GM23338 (cell line): ENCODE measurements around the gene ITPR2. TPM values are rescaled to one million over a fixed set of nuclear protein-coding genes. Genes with fewer than 3 reads are reported as not detected.
A peak's percentile ranks its signal among the peaks of the same experiment; 100 is the strongest.

Source experiments
- ATAC-seq: fragments of 200-7000 bp; cut with Tn5 transposase; 3 replicates; pipeline ENCODE4 v1.9.1; 2020
- DNase-seq: peaks from one replicate; pipeline ENCODE4 v3.0.0-alpha.2; 2015; ENCODE audit warnings: low spot score
- H2AFZ ChIP-seq: fragments of 200-600 bp; sonication (generic); 2 replicates; pipeline ENCODE4 v1.8.0; 2016; ENCODE audit warnings: antibody characterized with exemption, mild to moderate bottlenecking, moderate library complexity
- H3F3A ChIP-seq: fragments of 200-600 bp; sonication (generic); replicated peaks from 2 replicates; pipeline ENCODE4 v1.8.0; 2017; ENCODE audit warnings: antibody characterized with exemption, mixed run types, low read depth
- H3K27ac ChIP-seq: fragments of 200-600 bp; sonication (generic); 2 replicates; pipeline ENCODE4 v1.6.1; 2016; ENCODE audit warnings: low read depth
- H3K27me3 ChIP-seq: fragments of 200-600 bp; sonication (generic); 2 replicates; pipeline ENCODE4 v1.8.0; 2016; ENCODE audit warnings: mild to moderate bottlenecking, mixed run types, moderate library complexity; ENCODE audit not compliant: insufficient read depth
- H3K36me3 ChIP-seq: fragments of 200-600 bp; sonication (generic); 2 replicates; pipeline ENCODE4 v1.8.0; 2016; ENCODE audit warnings: mild to moderate bottlenecking; ENCODE audit not compliant: insufficient read depth
- H3K4me1 ChIP-seq: fragments of 200-600 bp; sonication (generic); 2 replicates; pipeline ENCODE4 v1.8.0; 2016; ENCODE audit warnings: mild to moderate bottlenecking, moderate library complexity; ENCODE audit not compliant: insufficient read depth
- H3K4me2 ChIP-seq: fragments of 200-600 bp; sonication (generic); 2 replicates; pipeline ENCODE4 v1.7.1; 2017; ENCODE audit warnings: mixed run types
- H3K4me3 ChIP-seq: fragments of 200-600 bp; sonication (generic); 2 replicates; pipeline ENCODE4 v1.6.1; 2016; ENCODE audit warnings: mixed run types
- H3K79me2 ChIP-seq: fragments of 200-600 bp; sonication (generic); replicated peaks from 2 replicates; pipeline ENCODE4 v1.8.0; 2017; ENCODE audit warnings: mild to moderate bottlenecking; ENCODE audit not compliant: insufficient read depth
- H3K9me2 ChIP-seq: fragments of 200-600 bp; sonication (generic); 2 replicates; pipeline ENCODE4 v1.8.0; 2017; ENCODE audit not compliant: insufficient read depth
- H4K20me1 ChIP-seq: fragments of 200-600 bp; sonication (generic); replicated peaks from 2 replicates; pipeline ENCODE4 v1.8.0; 2017; ENCODE audit warnings: mild to moderate bottlenecking; ENCODE audit not compliant: insufficient read depth
- H3K27ac Mint-ChIP-seq: 2 replicates; pipeline ENCODE4 v1.8.0; 2020; ENCODE audit warnings: inconsistent platforms, mild to moderate bottlenecking, moderate library complexity, mixed read lengths
- H3K27me3 Mint-ChIP-seq: 3 replicates; pipeline ENCODE4 v1.8.0; 2022; ENCODE audit warnings: low read depth, mild to moderate bottlenecking, moderate library complexity, mixed read lengths, inconsistent platforms; ENCODE audit not compliant: insufficient read depth, poor library complexity
- H3K36me3 Mint-ChIP-seq: 3 replicates; pipeline ENCODE4 v1.8.0; 2021; ENCODE audit warnings: low read depth, mild to moderate bottlenecking, inconsistent platforms, moderate library complexity, mixed read lengths
- H3K4me1 Mint-ChIP-seq: 3 replicates; pipeline ENCODE4 v1.8.0; 2020; ENCODE audit warnings: mild to moderate bottlenecking, inconsistent platforms, mixed read lengths
- H3K4me3 Mint-ChIP-seq: 3 replicates; pipeline ENCODE4 v1.8.0; 2021; ENCODE audit warnings: moderate library complexity, mild to moderate bottlenecking, inconsistent platforms, mixed read lengths
- H3K9me3 Mint-ChIP-seq: 3 replicates; pipeline ENCODE4 v1.8.0; 2020; ENCODE audit warnings: moderate library complexity, mild to moderate bottlenecking, inconsistent platforms, mixed read lengths
- CREB1 ChIP-seq: fragments of 250-450 bp; sonication (Bioruptor Pico); IDR thresholded peaks from 2 replicates; pipeline ENCODE4 v1.5.0; 2020; ENCODE audit warnings: low read depth, mild to moderate bottlenecking, moderate library complexity
- ETS1 ChIP-seq: IDR thresholded peaks from 2 replicates; pipeline ENCODE4 v1.6.1; 2016; ENCODE audit warnings: antibody characterized with exemption
- EZH2 ChIP-seq: fragments of 200-600 bp; sonication (generic); IDR thresholded peaks from one replicate; pipeline ENCODE4 v1.8.0; 2017; ENCODE audit warnings: antibody characterized with exemption, mild to moderate bottlenecking, low read depth; ENCODE audit not compliant: unreplicated experiment
- EZH2phosphoT487 ChIP-seq: fragments of 200-600 bp; sonication (generic); IDR thresholded peaks from one replicate; pipeline ENCODE4 v1.8.1; 2018; ENCODE audit warnings: antibody characterized with exemption; ENCODE audit not compliant: unreplicated experiment
- JUNB ChIP-seq: IDR thresholded peaks from one replicate; pipeline ENCODE4 v1.6.1; 2016; ENCODE audit warnings: antibody characterized with exemption; ENCODE audit not compliant: unreplicated experiment
- NANOG ChIP-seq: IDR thresholded peaks from 2 replicates; pipeline ENCODE4 v1.6.1; 2016; ENCODE audit warnings: antibody characterized with exemption, borderline replicate concordance
- POLR2AphosphoS5 ChIP-seq: IDR thresholded peaks from 2 replicates; pipeline ENCODE4 v1.6.1; 2016; ENCODE audit warnings: antibody characterized with exemption, low read depth
- STAT1 ChIP-seq: IDR thresholded peaks from one replicate; pipeline ENCODE4 v1.6.1; 2016; ENCODE audit warnings: antibody characterized with exemption; ENCODE audit not compliant: unreplicated experiment
- ZNF114 ChIP-seq: fragments of 250-450 bp; sonication (Bioruptor Pico); IDR thresholded peaks from 2 replicates; pipeline ENCODE4 v1.5.0; 2020; ENCODE audit warnings: mild to moderate bottlenecking, moderate library complexity
- ZNF331 ChIP-seq: fragments of 250-450 bp; sonication (Bioruptor Pico); IDR thresholded peaks from 2 replicates; pipeline ENCODE4 v1.5.0; 2020; ENCODE audit warnings: low read depth, mild to moderate bottlenecking, moderate library complexity
- ZNF462 ChIP-seq: fragments of 250-450 bp; sonication (Bioruptor Pico); IDR thresholded peaks from 2 replicates; pipeline ENCODE4 v1.5.0; 2020; ENCODE audit warnings: mild to moderate bottlenecking, moderate library complexity
- polyA plus RNA-seq: library from polyadenylated mRNA; unstranded; fragments of >200 nt; fragmentation: Nextera tagmentation; extraction: Ambion mirVana; gene quantifications from 2 replicates; pipeline ENCODE4 v1.2.1, GENCODE V29; 2016
- total RNA-seq: library from RNA; depleted of rRNA; stranded (reverse); fragments of >200 nt; shearing (Covaris generic); gene quantifications from 2 replicates; pipeline ENCODE4 v1.2.3, GENCODE V29; 2014
- TF ChIP-seq, protein P1 (sequence below), 2 experiments: fragments of 200-600 bp in 1 of 2; sonication (generic) in 1 of 2; conservative IDR thresholded peaks; 2 replicates each; pipeline versions ENCODE4 v1.5.1 to v1.6.1; 2016 to 2017; ENCODE audit warnings: antibody characterized with exemption in 2 of 2, low read depth in 2 of 2, mild to moderate bottlenecking in 2 of 2, moderate library complexity in 1 of 2
- TF ChIP-seq, protein P2 (sequence below): IDR thresholded peaks from one replicate; pipeline ENCODE4 v1.6.1; 2018; ENCODE audit warnings: antibody characterized with exemption; ENCODE audit not compliant: unreplicated experiment

Gene ITPR2
- total and polyA plus RNA-seq, 2 experiments from 2014 or later: 44.5 to 65.2 TPM

DNA sequence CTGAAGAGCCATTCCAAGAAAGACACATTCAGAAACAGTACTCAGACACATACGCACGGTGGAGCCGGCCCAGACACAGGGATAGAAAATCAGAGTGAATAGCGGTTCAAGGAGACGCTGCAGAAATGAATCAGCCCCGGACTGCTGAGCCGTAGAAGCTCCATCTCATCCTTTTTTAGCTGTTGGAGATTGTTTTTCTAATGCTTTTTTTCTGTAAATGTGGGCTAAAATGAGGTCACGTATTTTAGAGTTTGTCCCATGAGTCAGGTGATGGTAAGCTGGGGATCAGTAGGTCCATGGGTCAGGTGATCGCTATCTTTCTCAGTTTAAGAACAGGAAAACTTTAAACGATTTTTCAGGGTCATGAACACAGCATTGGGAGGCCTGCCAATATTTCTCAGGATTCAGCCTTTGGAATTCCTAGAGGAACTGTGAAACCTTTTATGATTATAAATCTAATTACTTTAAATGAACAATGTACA lies 202.4 kb downstream of the ITPR2 start:
- ATAC-seq: no peak
- H3K36me3 ChIP-seq: peaks cover 7% of the 10 kb centered on the region; the same call in 1 of the 2 replicates
- no peaks in the 10 kb centered on the region for H3K79me2 ChIP-seq
- no peak overlapping the region for H3K4me3 ChIP-seq
- no peaks in the 10 kb centered on the region for H3K9me3 Mint-ChIP-seq
- H3K36me3 Mint-ChIP-seq: peaks cover 39% of the 10 kb centered on the region
- peaks cover 6% of the 10 kb centered on the region for H3K27me3 Mint-ChIP-seq
- peaks cover 21% of the 10 kb centered on the region for H3K4me1 ChIP-seq
- no peak for DNase-seq
- no peaks in the 10 kb centered on the region for H3K27me3 ChIP-seq
- H3K9me2 ChIP-seq: no peaks in the 10 kb centered on the region
- no peak overlapping the region for H3K4me3 Mint-ChIP-seq
- peaks cover 35% of the 10 kb centered on the region for H3K4me1 Mint-ChIP-seq
- no peaks in the 10 kb centered on the region for H4K20me1 ChIP-seq
- H3F3A ChIP-seq: no peaks in the 10 kb centered on the region; the same call in 1 of the 2 replicates
- TF ChIP-seq, protein P1, sequence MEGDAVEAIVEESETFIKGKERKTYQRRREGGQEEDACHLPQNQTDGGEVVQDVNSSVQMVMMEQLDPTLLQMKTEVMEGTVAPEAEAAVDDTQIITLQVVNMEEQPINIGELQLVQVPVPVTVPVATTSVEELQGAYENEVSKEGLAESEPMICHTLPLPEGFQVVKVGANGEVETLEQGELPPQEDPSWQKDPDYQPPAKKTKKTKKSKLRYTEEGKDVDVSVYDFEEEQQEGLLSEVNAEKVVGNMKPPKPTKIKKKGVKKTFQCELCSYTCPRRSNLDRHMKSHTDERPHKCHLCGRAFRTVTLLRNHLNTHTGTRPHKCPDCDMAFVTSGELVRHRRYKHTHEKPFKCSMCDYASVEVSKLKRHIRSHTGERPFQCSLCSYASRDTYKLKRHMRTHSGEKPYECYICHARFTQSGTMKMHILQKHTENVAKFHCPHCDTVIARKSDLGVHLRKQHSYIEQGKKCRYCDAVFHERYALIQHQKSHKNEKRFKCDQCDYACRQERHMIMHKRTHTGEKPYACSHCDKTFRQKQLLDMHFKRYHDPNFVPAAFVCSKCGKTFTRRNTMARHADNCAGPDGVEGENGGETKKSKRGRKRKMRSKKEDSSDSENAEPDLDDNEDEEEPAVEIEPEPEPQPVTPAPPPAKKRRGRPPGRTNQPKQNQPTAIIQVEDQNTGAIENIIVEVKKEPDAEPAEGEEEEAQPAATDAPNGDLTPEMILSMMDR (conservative IDR thresholded peaks at IDR 0.05; ENCODE audit: low read depth in 2 of 2): no peak
- TF ChIP-seq CREB1 (CRISPR knock-in tag) (no peak), ZNF462 (no peak), ETS1 (no peak), EZH2phosphoT487 (no peak), POLR2AphosphoS5 (no peak), ZNF331 (no peak), STAT1 (no peak), ZNF114 (CRISPR knock-in tag) (no peak), JUNB (no peak), NANOG (no peak), EZH2 (no peak)
- TF ChIP-seq, protein P2, sequence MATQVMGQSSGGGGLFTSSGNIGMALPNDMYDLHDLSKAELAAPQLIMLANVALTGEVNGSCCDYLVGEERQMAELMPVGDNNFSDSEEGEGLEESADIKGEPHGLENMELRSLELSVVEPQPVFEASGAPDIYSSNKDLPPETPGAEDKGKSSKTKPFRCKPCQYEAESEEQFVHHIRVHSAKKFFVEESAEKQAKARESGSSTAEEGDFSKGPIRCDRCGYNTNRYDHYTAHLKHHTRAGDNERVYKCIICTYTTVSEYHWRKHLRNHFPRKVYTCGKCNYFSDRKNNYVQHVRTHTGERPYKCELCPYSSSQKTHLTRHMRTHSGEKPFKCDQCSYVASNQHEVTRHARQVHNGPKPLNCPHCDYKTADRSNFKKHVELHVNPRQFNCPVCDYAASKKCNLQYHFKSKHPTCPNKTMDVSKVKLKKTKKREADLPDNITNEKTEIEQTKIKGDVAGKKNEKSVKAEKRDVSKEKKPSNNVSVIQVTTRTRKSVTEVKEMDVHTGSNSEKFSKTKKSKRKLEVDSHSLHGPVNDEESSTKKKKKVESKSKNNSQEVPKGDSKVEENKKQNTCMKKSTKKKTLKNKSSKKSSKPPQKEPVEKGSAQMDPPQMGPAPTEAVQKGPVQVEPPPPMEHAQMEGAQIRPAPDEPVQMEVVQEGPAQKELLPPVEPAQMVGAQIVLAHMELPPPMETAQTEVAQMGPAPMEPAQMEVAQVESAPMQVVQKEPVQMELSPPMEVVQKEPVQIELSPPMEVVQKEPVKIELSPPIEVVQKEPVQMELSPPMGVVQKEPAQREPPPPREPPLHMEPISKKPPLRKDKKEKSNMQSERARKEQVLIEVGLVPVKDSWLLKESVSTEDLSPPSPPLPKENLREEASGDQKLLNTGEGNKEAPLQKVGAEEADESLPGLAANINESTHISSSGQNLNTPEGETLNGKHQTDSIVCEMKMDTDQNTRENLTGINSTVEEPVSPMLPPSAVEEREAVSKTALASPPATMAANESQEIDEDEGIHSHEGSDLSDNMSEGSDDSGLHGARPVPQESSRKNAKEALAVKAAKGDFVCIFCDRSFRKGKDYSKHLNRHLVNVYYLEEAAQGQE: no peak
- H3K27ac Mint-ChIP-seq: peak overlapping the region; percentile 80
- peak overlapping the region; percentile 67 for H3K27ac ChIP-seq
- H3K4me2 ChIP-seq: no peak overlapping the region
- no peak overlapping the region for H2AFZ ChIP-seq
